ENCODE data around the gene ADAR.

- TF ChIP-seq POLR2AphosphoS5 (IDR thresholded peaks at IDR 0.05), result no peak
- no peak for TF ChIP-seq CTCF (IDR thresholded peaks at IDR 0.05 in 8 of 11, conservative IDR thresholded peaks at IDR 0.05 in 3 of 11)
- TF ChIP-seq POLR2A (IDR thresholded peaks at IDR 0.05), result no peak
Observed at GRCh38 chr1:154593390-154593789, 14.6 kb downstream of the ADAR start.

Data from spleen (tissue), 7 donors.